GM19043 (cell line): ENCODE results near the gene SCNN1A.

Experiments used
- ATAC-seq: cut with Tn5 transposase; IDR thresholded peaks from one replicate; pipeline ENCODE4 v1.9.1; 2021; ENCODE audit warnings: low read depth; ENCODE audit not compliant: unreplicated experiment

SCNN1A gene

GRCh38 chr12:6375269-6376078 is at the start of gene SCNN1A:
Gene SCNN1A, minus strand, starts transcription at chr12:6375563. Its CDS starts 780 bp downstream, at chr12:6374783.
- ATAC-seq, result no peak

- no peak for ATAC-seq
Measured at GRCh38 chr12:6424866-6425265, 49.5 kb upstream of the SCNN1A start.

GRCh38 chr12:6424008-6424347 is 48.6 kb upstream of the SCNN1A start:
- ATAC-seq, result no peak

GRCh38 chr12:6423267-6424007 is 48.1 kb upstream of the SCNN1A start:
- peak; percentile 37 for ATAC-seq

- ATAC-seq, result no peak
Measured at GRCh38 chr12:6420364-6420763, 45.0 kb upstream of the SCNN1A start.

GRCh38 chr12:6418796-6419195 is 43.4 kb upstream of the SCNN1A start:
- no peak for ATAC-seq

- no peak for ATAC-seq
Measured at GRCh38 chr12:6416596-6416995, 41.2 kb upstream of the SCNN1A start.

- no peak for ATAC-seq
Measured at GRCh38 chr12:6407236-6407954, 32.0 kb upstream of the SCNN1A start.

- ATAC-seq, result no peak
Measured at GRCh38 chr12:6405963-6406362, 30.6 kb upstream of the SCNN1A start.

GRCh38 chr12:6404390-6404789 is 29.0 kb upstream of the SCNN1A start:
- no peak for ATAC-seq

GRCh38 chr12:6399884-6400644 is 24.7 kb upstream of the SCNN1A start:
- ATAC-seq, result no peak

GRCh38 chr12:6396031-6396430 is 20.7 kb upstream of the SCNN1A start:
- no peak for ATAC-seq

- ATAC-seq, result no peak
Measured at GRCh38 chr12:6394398-6394797, 19.0 kb upstream of the SCNN1A start.

GRCh38 chr12:6393109-6393508 is 17.7 kb upstream of the SCNN1A start:
- no peak for ATAC-seq

- ATAC-seq, result no peak
Measured at GRCh38 chr12:6392504-6392903, 17.1 kb upstream of the SCNN1A start.

GRCh38 chr12:6391013-6391412 is 15.7 kb upstream of the SCNN1A start:
- no peak for ATAC-seq

GRCh38 chr12:6390084-6390799 is 14.9 kb upstream of the SCNN1A start:
- ATAC-seq, result no peak

- no peak for ATAC-seq
Measured at GRCh38 chr12:6387541-6387940, 12.2 kb upstream of the SCNN1A start.

GRCh38 chr12:6386491-6386890 is 11.1 kb upstream of the SCNN1A start:
- no peak for ATAC-seq

GRCh38 chr12:6386038-6386437 is 10.7 kb upstream of the SCNN1A start:
- no peak for ATAC-seq
